Measurements from ENCODE around the gene ASB13. TPM values are rescaled to one million over a fixed set of nuclear protein-coding genes. Genes with fewer than 3 reads are reported as not detected.

Gene ASB13
- total RNA-seq, 1 experiment from 2014 or later: 13.8 TPM

DNA sequence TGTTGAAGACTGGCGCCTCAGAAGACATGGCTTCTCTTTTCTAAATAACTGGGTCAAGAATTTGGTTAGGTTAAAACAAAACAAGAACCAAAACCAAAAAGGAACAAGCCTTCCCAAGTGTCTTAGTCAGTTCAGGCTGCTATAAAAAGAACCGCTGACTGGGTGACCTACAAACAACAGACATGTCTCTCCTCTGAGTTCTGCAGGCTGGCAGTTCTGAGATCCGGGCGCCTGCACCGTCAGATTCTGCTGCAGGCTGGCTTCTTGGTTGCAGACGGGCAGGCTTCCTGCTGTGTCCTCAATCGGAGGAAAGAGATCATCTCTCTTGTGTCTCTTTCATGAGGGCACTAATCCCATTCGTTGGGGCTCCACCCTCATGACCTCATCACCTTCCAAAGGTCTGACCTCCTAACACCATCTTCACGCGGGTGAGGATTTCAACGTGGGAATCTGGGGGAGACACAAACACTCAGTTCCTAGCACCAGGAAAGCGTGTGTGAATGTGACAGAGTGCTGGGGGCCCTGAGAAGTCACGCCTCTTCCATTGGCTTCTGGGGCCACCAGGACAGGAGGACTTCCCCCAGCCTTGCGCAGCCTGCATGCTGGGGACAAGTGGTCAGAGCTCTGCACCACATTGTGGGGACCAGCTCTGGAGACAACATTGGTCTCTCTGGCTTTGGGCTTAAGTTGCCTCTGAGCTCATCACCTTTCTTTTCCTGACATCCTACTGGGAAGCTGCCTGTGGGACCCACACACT, 63.1 kb downstream of the ASB13 start:
- no CpG with 5 or more reads among the region's 14 CpGs for WGBS (ENCODE audit: extremely low coverage, insufficient read length, low lambda C conversion rate)
- no peaks in the 10 kb centered on the region; a peak in 2 of 4 replicates for H3K4me1 Mint-ChIP-seq

More for the DNA sequence above, 63.1 kb downstream of the ASB13 start:
- no peak overlapping the region for H3K9ac ChIP-seq (ENCODE audit: extremely low read depth, insufficient read length, low read length)
- Mint-ChIP-seq H3K36me3 (ENCODE audit: insufficient read depth in 1 of 3, low read depth in 3 of 3) (no peaks in the 10 kb centered on the region), H3K27ac (no peak overlapping the region), H3K9me3 (no peaks in the 10 kb centered on the region; a peak in 1 of 5 replicates), H3K27me3 (ENCODE audit: low read depth) (no peaks in the 10 kb centered on the region; the same call in 1 of the 2 replicates), H3K4me3 (no peak overlapping the region; a peak in 1 of 5 replicates)
- H4K8ac ChIP-seq (replicated peaks; ENCODE audit: insufficient read length, low read depth, low read length): no peak overlapping the region
- no peaks in the 10 kb centered on the region for H3K27me3 ChIP-seq (ENCODE audit: insufficient read depth, low read length)
- TF ChIP-seq, protein P1, sequence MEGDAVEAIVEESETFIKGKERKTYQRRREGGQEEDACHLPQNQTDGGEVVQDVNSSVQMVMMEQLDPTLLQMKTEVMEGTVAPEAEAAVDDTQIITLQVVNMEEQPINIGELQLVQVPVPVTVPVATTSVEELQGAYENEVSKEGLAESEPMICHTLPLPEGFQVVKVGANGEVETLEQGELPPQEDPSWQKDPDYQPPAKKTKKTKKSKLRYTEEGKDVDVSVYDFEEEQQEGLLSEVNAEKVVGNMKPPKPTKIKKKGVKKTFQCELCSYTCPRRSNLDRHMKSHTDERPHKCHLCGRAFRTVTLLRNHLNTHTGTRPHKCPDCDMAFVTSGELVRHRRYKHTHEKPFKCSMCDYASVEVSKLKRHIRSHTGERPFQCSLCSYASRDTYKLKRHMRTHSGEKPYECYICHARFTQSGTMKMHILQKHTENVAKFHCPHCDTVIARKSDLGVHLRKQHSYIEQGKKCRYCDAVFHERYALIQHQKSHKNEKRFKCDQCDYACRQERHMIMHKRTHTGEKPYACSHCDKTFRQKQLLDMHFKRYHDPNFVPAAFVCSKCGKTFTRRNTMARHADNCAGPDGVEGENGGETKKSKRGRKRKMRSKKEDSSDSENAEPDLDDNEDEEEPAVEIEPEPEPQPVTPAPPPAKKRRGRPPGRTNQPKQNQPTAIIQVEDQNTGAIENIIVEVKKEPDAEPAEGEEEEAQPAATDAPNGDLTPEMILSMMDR (conservative IDR thresholded peaks at IDR 0.05): no peak
- no peaks in the 10 kb centered on the region for H4K20me1 ChIP-seq (ENCODE audit: control insufficient read depth, insufficient read depth, insufficient read length)
- H3K4me1 ChIP-seq (ENCODE audit: insufficient read depth, low read length): no peaks in the 10 kb centered on the region
- H3K79me2 ChIP-seq (ENCODE audit: insufficient read depth, low read length): no peaks in the 10 kb centered on the region
- no peaks in the 10 kb centered on the region for H3K9me3 ChIP-seq (ENCODE audit: control insufficient read depth, low read depth, low read length)
- no peak overlapping the region for H2AK5ac ChIP-seq (ENCODE audit: insufficient read length, low read length)
- H3K18ac ChIP-seq (ENCODE audit: insufficient read length, low read depth, low read length): no peak overlapping the region
- no peak overlapping the region for H2BK20ac ChIP-seq (ENCODE audit: low read depth, low read length, poor library complexity, severe bottlenecking)
- no peak overlapping the region for H3K14ac ChIP-seq (ENCODE audit: insufficient read depth, low read length)
- no peak overlapping the region for H3K4ac ChIP-seq (ENCODE audit: low read depth, low read length)
- no peak overlapping the region for H2BK5ac ChIP-seq (ENCODE audit: insufficient read length, low read length)
- H3K56ac ChIP-seq (ENCODE audit: insufficient read length, low read depth, low read length): no peak overlapping the region
- no peak overlapping the region for H2BK120ac ChIP-seq (ENCODE audit: low read depth, low read length, poor library complexity, severe bottlenecking)
- no peak overlapping the region for H3K27ac ChIP-seq (ENCODE audit: insufficient read length, low read depth, low read length)
- no peak overlapping the region for H3K23ac ChIP-seq (ENCODE audit: insufficient read length, low read depth, low read length)
- H4K5ac ChIP-seq (ENCODE audit: insufficient read length, low read depth, low read length): no peak overlapping the region
- no peak overlapping the region for H4K91ac ChIP-seq (ENCODE audit: insufficient read length, low read depth, low read length)
- DNase-seq: no peak
- no peaks in the 10 kb centered on the region for H3K23me2 ChIP-seq (ENCODE audit: insufficient read length, low read depth, low read length, poor library complexity, severe bottlenecking)
- no peak overlapping the region for H3K4me2 ChIP-seq (ENCODE audit: insufficient read depth, insufficient read length, low read length)
- H2BK15ac ChIP-seq (ENCODE audit: low read depth, low read length): no peak overlapping the region
- H2BK12ac ChIP-seq (ENCODE audit: insufficient read length, low read depth, low read length): no peak overlapping the region
- no peaks in the 10 kb centered on the region for H3K79me1 ChIP-seq (ENCODE audit: insufficient read depth, low read depth, low read length, poor library complexity, severe bottlenecking)
- H3T11ph ChIP-seq (ENCODE audit: low read length): no peak overlapping the region
- no peak overlapping the region for H2AFZ ChIP-seq (ENCODE audit: low read length)
